ENCODE results near the gene DPH6. TPM values are rescaled to one million over a fixed set of nuclear protein-coding genes. Genes with fewer than 3 reads are reported as not detected.

Gene DPH6
- total RNA-seq, 1 experiment from 2014 or later, result 31.7 TPM

GRCh38 chr15:35320911-35321310 lies 225.1 kb downstream of the DPH6 start (continued):
- TF ChIP-seq ZBTB21 (CRISPR knock-in tag; IDR thresholded peaks at IDR 0.05; ENCODE audit: borderline replicate concordance) (no peak), ZNF512 (CRISPR knock-in tag; IDR thresholded peaks at IDR 0.05; ENCODE audit: borderline replicate concordance) (no peak)

Small RNA genes within 50 kb of the gene (microRNA-seq; reads per million reads assigned to microRNA genes)
- gene MIR3942 (ENCODE audit: borderline number of aligned reads), result not detected
